Naive thymus-derived CD4-positive, alpha-beta T cell (primary cell): ENCODE measurements around the gene NTRK2. TPM values are rescaled to one million over a fixed set of nuclear protein-coding genes. Genes with fewer than 3 reads are reported as not detected.

Source experiments
- ATAC-seq: fragments of 150-1000 bp; cut with Tn5 transposase; 2 replicates; pipeline ENCODE4 v1.10.0; 2021; ENCODE audit warnings: mild to moderate bottlenecking, moderate library complexity
- CTCF ChIA-PET: fragments of 350-600 bp; sonication (Branson Sonifier 250); formaldehyde crosslinking; loops from one replicate; lab custom pipeline; 2021; ENCODE audit warnings: antibody characterized with exemption; lab: Charles Lee
- POLR2A ChIA-PET: fragments of 350-600 bp; sonication (Branson Sonifier 250); formaldehyde crosslinking; loops from one replicate; lab custom pipeline; 2021; ENCODE audit warnings: antibody characterized with exemption, inconsistent platforms; lab: Charles Lee
- DNase-seq, 9 donors: peaks; one replicate each; pipeline versions ENCODE4 v3.0.0 to v3.0.0-alpha.2; 2020 to 2022; ENCODE audit warnings: mixed read lengths in 1 of 9
- H3K27ac ChIP-seq: one replicate; pipeline ENCODE4 v1.7.0; 2013; ENCODE audit warnings: mild to moderate bottlenecking, low read depth, low read length, moderate library complexity
- H3K27me3 ChIP-seq, 2 donors: one replicate each; pipeline ENCODE4 v1.7.0; 2013; ENCODE audit warnings: low read length in 2 of 2, mild to moderate bottlenecking in 2 of 2, moderate library complexity in 2 of 2; ENCODE audit not compliant: control insufficient read depth in 2 of 2, insufficient read depth in 2 of 2
- H3K36me3 ChIP-seq, 3 experiments: 1 replicate in 2 of 3; 2 replicates in 1 of 3; pipeline ENCODE4 v1.7.0; 2013; ENCODE audit warnings: low read length in 3 of 3, mild to moderate bottlenecking in 3 of 3, moderate library complexity in 1 of 3; ENCODE audit not compliant: insufficient read depth in 3 of 3, control insufficient read depth in 2 of 3
- H3K4me1 ChIP-seq, 2 donors: one replicate each; pipeline ENCODE4 v1.7.0; 2013; ENCODE audit warnings: low read length in 2 of 2, mild to moderate bottlenecking in 2 of 2, moderate library complexity in 1 of 2; ENCODE audit not compliant: control insufficient read depth in 2 of 2, insufficient read depth in 2 of 2
- H3K4me3 ChIP-seq: 2 replicates; pipeline ENCODE4 v1.7.0; 2013; ENCODE audit warnings: mild to moderate bottlenecking, low read length
- H3K9me3 ChIP-seq, 3 experiments: 1 replicate in 2 of 3; 2 replicates in 1 of 3; pipeline ENCODE4 v1.7.0; 2013; ENCODE audit warnings: low read length in 3 of 3; ENCODE audit not compliant: control insufficient read depth in 2 of 3
- H3K27ac Mint-ChIP-seq, 9 donors: one replicate each; pipeline ENCODE4 v1.8.0; 2020 to 2022; ENCODE audit warnings: mixed read lengths in 9 of 9, mild to moderate bottlenecking in 8 of 9, moderate library complexity in 5 of 9, inconsistent platforms in 2 of 9
- H3K27me3 Mint-ChIP-seq, 5 donors: one replicate each; pipeline ENCODE4 v1.8.0; 2021 to 2022; ENCODE audit warnings: mixed read lengths in 5 of 5, mild to moderate bottlenecking in 1 of 5
- H3K36me3 Mint-ChIP-seq, 5 donors: one replicate each; pipeline ENCODE4 v1.8.0; 2020 to 2022; ENCODE audit warnings: mixed read lengths in 5 of 5, mild to moderate bottlenecking in 3 of 5, inconsistent platforms in 1 of 5
- H3K4me1 Mint-ChIP-seq, 7 donors: one replicate each; pipeline ENCODE4 v1.8.0; 2020 to 2022; ENCODE audit warnings: mixed read lengths in 7 of 7, mild to moderate bottlenecking in 3 of 7, inconsistent platforms in 1 of 7
- H3K4me3 Mint-ChIP-seq, 10 donors: one replicate each; pipeline ENCODE4 v1.8.0; 2020 to 2022; ENCODE audit warnings: mild to moderate bottlenecking in 10 of 10, mixed read lengths in 10 of 10, moderate library complexity in 6 of 10, inconsistent platforms in 2 of 10
- H3K9me3 Mint-ChIP-seq, 11 donors: one replicate each; pipeline ENCODE4 v1.8.0; 2020 to 2022; ENCODE audit warnings: mixed read lengths in 11 of 11, mild to moderate bottlenecking in 4 of 11, inconsistent platforms in 1 of 11, moderate library complexity in 1 of 11
- intact Hi-C, 2 donors: fragments of 100-400 bp; cut with micrococcal nuclease; formaldehyde crosslinking; loops; one replicate each; pipeline ENCODE4 v1.15.1; 2023
- polyA plus RNA-seq, 2 donors: library from polyadenylated mRNA; unstranded; fragments of 300-500 nt; fragmentation: Illumina TruSeq; gene quantifications; one replicate each; pipeline ENCODE4 v1.2.3, GENCODE V29; 2021
- total RNA-seq, 6 experiments: library from RNA in 5 of 6; stranded (reverse) in 5 of 6; gene quantifications; 1 replicate in 5 of 6; 2 replicates in 1 of 6; pipeline ENCODE4 v1.2.3 and lab custom pipeline; 2021 to 2026

NTRK2 gene
- total and polyA plus RNA-seq, 7 experiments from 2014 or later, result 0.07 to 1.2 TPM; not detected in 5

DNA sequence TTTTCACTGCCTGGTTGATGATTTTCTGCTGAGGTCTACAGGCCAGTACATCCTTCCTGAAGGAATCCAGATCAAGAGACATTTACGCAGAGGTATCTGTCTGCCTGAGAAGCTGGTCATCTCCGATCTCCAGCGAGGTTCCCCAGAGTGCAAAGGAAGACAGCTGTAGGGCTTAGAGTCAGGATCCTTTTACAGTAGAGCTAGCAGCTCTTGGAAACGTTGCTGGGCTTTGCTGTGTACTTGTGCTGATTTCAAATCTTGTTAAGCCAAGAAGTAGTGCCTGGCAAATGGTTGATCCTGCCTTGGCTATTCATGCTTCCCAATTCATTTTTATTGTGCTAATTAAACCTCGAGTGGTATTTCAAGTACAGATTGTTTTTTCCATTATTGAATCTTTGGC is 48.9 kb downstream of the NTRK2 start:
- POLR2A ChIA-PET, result no interaction called here

DNA sequence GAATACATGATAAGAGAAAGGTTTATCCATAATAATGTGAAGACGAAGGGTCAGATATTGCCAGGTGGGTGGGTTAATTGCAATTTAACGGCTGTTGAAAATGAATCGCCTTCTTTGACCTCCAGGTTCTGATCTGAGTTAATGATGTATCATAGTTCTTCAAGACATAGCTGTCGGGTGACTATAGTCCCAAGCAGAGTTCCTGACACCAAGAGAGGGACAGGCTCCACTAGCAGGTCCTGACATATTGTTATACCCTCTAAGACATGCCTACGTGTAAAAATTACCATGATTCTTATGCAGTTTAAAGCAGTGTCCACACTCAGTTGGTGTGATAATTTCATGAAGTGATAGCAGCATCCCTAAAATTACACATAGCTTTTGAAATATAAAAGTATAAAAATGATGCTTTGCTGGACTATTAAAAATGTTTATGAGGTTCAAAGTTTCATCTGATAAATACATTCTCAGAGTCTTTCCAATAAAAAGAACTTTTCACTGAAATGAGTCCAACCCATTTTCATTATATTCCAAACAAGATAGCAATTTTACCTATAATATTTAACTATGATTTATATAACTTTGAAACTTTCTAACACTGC is 53.0 kb downstream of the NTRK2 start:
- Histone ChIP-seq H3K36me3 (no peaks in the 10 kb centered on the region), H3K27ac (no peak overlapping the region), H3K27me3 (no peaks in the 10 kb centered on the region), H3K9me3 (no peaks in the 10 kb centered on the region), H3K4me1 (no peaks in the 10 kb centered on the region), H3K4me3 (no peak overlapping the region)
- H3K27ac Mint-ChIP-seq, result no peak overlapping the region
- peaks cover 0 to 2% (median 0%) of the 10 kb centered on the region in 7 donors for H3K4me1 Mint-ChIP-seq
- ATAC-seq, result no peak
- no peak for DNase-seq
- ChIA-PET POLR2A (no interaction called here), CTCF (no interaction called here)
- H3K27me3 Mint-ChIP-seq, result peaks cover 3 to 19% (median 12%) of the 10 kb centered on the region in 5 donors
- intact Hi-C loops, result no loop called here
- no peaks in the 10 kb centered on the region for H3K36me3 Mint-ChIP-seq
- H3K9me3 Mint-ChIP-seq, result peaks cover 0 to 8% (median 2%) of the 10 kb centered on the region in 11 donors
- no peak overlapping the region for H3K4me3 Mint-ChIP-seq

More for the DNA sequence above, 48.9 kb downstream of the NTRK2 start:
- Mint-ChIP-seq H3K9me3 (peaks cover 0 to 8% (median 2%) of the 10 kb centered on the region in 11 donors), H3K36me3 (no peaks in the 10 kb centered on the region), H3K4me3 (no peak overlapping the region), H3K27me3 (peaks cover 4 to 30% (median 20%) of the 10 kb centered on the region in 5 donors), H3K4me1 (peaks cover 0 to 4% (median 0%) of the 10 kb centered on the region in 7 donors), H3K27ac (no peak overlapping the region)
- ATAC-seq (no peak), DNase-seq (no peak)
- H3K4me1 ChIP-seq, result no peaks in the 10 kb centered on the region
- no peak overlapping the region for H3K4me3 ChIP-seq
- no peaks in the 10 kb centered on the region for H3K36me3 ChIP-seq
- no peaks in the 10 kb centered on the region for H3K9me3 ChIP-seq
- intact Hi-C loops, result no loop called here
- no peaks in the 10 kb centered on the region for H3K27me3 ChIP-seq
- CTCF ChIA-PET, result no interaction called here
- H3K27ac ChIP-seq, result no peak overlapping the region

GRCh38 chr9:84723426-84723825 is 53.9 kb downstream of the NTRK2 start:
- POLR2A ChIA-PET, result no interaction called here

DNA sequence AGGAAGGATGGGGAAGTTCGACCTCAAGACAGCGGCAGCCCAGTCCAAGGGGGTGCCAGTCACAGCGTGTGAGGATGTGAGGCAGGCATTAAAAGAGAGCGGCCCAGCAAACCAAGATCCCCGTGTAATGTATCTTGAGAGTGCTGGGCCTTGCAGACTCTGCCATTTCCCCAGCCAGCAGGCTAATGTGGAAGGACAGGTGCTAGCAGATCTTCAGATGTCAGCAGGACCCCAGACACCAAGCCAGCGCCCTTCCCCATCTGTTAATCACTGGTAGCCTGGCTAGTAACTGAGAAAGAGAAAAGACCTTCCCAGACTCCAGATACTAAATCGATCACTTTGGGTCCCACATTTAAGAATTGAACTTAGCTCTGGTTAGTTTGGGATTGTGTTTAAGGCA is 62.2 kb downstream of the NTRK2 start:
- Histone ChIP-seq H3K4me1 (no peaks in the 10 kb centered on the region), H3K4me3 (no peak overlapping the region), H3K36me3 (no peaks in the 10 kb centered on the region), H3K9me3 (no peaks in the 10 kb centered on the region), H3K27ac (no peak overlapping the region), H3K27me3 (no peaks in the 10 kb centered on the region)
- Mint-ChIP-seq H3K36me3 (no peaks in the 10 kb centered on the region), H3K27ac (no peak overlapping the region), H3K9me3 (peaks cover 0 to 5% (median 0%) of the 10 kb centered on the region in 11 donors), H3K4me1 (no peaks in the 10 kb centered on the region), H3K27me3 (peaks cover 0 to 25% (median 4%) of the 10 kb centered on the region in 5 donors), H3K4me3 (no peak overlapping the region)
- POLR2A ChIA-PET, result no interaction called here
- intact Hi-C loops, result no loop called here
- CTCF ChIA-PET, result no interaction called here
- no peak for DNase-seq
- ATAC-seq, result no peak

More at GRCh38 chr9:84723426-84723825, 53.9 kb downstream of the NTRK2 start:
- CTCF ChIA-PET, result no interaction called here
- H3K36me3 ChIP-seq, result no peaks in the 10 kb centered on the region
- H3K27ac ChIP-seq, result no peak overlapping the region
- peaks cover 4 to 15% (median 13%) of the 10 kb centered on the region in 5 donors for H3K27me3 Mint-ChIP-seq
- no peaks in the 10 kb centered on the region for H3K36me3 Mint-ChIP-seq
- H3K27ac Mint-ChIP-seq, result no peak overlapping the region
- no peak overlapping the region for H3K4me3 ChIP-seq
- no peaks in the 10 kb centered on the region for H3K4me1 Mint-ChIP-seq
- intact Hi-C loops, result no loop called here
- ATAC-seq (no peak), DNase-seq (no peak)
- peaks cover 0 to 8% (median 2%) of the 10 kb centered on the region in 11 donors for H3K9me3 Mint-ChIP-seq
- no peaks in the 10 kb centered on the region for H3K9me3 ChIP-seq
- no peaks in the 10 kb centered on the region for H3K27me3 ChIP-seq
- no peak overlapping the region for H3K4me3 Mint-ChIP-seq
- H3K4me1 ChIP-seq, result no peaks in the 10 kb centered on the region

DNA sequence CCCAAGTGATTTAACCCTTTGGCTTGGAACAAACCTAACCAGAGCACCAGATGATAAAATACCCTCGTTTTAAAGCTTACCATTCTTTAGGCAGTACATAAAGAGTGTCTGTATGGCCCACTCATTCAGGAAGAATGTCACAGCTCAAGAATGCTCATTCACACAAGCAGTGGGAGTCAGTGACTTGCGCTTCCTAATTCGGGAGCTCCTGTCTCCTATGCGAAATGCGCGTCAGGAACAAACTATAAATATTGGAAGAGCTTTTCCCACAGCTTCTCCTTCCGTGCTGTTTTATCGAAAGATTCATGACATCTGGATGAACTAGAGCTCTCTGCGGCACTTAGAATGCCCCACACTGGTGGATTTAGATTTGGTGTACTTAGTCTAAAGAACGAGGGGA is 66.6 kb downstream of the NTRK2 start:
- H3K36me3 Mint-ChIP-seq, result no peaks in the 10 kb centered on the region
- CTCF ChIA-PET, result no interaction called here
- DNase-seq (no peak), ATAC-seq (no peak)
- H3K27ac Mint-ChIP-seq, result no peak overlapping the region
- no peaks in the 10 kb centered on the region for H3K9me3 ChIP-seq
- no peaks in the 10 kb centered on the region for H3K4me1 Mint-ChIP-seq
- no peaks in the 10 kb centered on the region for H3K27me3 ChIP-seq
- no peak overlapping the region for H3K4me3 ChIP-seq
- H3K27ac ChIP-seq, result no peak overlapping the region
- POLR2A ChIA-PET, result no interaction called here
- H3K4me1 ChIP-seq, result no peaks in the 10 kb centered on the region
- intact Hi-C loops, result no loop called here
- H3K9me3 Mint-ChIP-seq, result peaks cover 0 to 5% (median 0%) of the 10 kb centered on the region in 11 donors
- H3K27me3 Mint-ChIP-seq, result peaks cover 0 to 13% (median 4%) of the 10 kb centered on the region in 5 donors
- H3K4me3 Mint-ChIP-seq, result no peak overlapping the region
- H3K36me3 ChIP-seq, result no peaks in the 10 kb centered on the region

DNA sequence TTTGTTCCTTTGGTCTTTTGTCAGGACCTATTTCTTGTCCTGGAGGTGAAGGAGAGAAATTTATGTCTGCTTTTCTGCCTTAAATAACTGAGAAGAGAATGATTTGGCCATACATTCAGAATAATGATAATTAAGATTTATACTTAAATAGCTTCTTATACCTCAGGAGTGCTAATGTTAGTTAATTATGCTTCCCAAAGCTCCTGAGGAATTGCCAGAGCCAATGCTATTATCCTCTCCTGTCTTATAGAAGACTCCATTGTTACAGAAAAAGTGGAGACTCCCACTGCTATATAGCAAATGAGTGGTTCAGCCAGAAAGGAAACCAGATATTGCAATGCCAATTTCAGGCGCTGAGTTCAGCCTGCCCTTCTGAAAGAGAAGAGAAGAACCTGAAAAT is 67.0 kb downstream of the NTRK2 start:
- no peaks in the 10 kb centered on the region for H3K27me3 ChIP-seq
- no peaks in the 10 kb centered on the region for H3K36me3 ChIP-seq
- ATAC-seq (no peak), DNase-seq (no peak)
- POLR2A ChIA-PET, result no interaction called here
- intact Hi-C loops, result no loop called here
- H3K4me3 Mint-ChIP-seq, result no peak overlapping the region
- CTCF ChIA-PET, result no interaction called here
- H3K27me3 Mint-ChIP-seq, result peaks cover 0 to 9% (median 5%) of the 10 kb centered on the region in 5 donors
- no peaks in the 10 kb centered on the region for H3K36me3 Mint-ChIP-seq
- H3K4me1 ChIP-seq, result no peaks in the 10 kb centered on the region
- no peak overlapping the region for H3K27ac Mint-ChIP-seq
- no peak overlapping the region for H3K4me3 ChIP-seq
- H3K27ac ChIP-seq, result no peak overlapping the region
- H3K9me3 Mint-ChIP-seq, result peaks cover 0 to 5% (median 0%) of the 10 kb centered on the region in 11 donors
- no peaks in the 10 kb centered on the region for H3K4me1 Mint-ChIP-seq
- no peaks in the 10 kb centered on the region for H3K9me3 ChIP-seq

- Histone ChIP-seq H3K27me3 (no peaks in the 10 kb centered on the region), H3K4me1 (no peaks in the 10 kb centered on the region), H3K27ac (no peak overlapping the region), H3K9me3 (no peaks in the 10 kb centered on the region), H3K36me3 (no peaks in the 10 kb centered on the region), H3K4me3 (no peak overlapping the region)
- peaks cover 0 to 9% (median 4%) of the 10 kb centered on the region in 5 donors for H3K27me3 Mint-ChIP-seq
- intact Hi-C loops, result no loop called here
- no peak for ATAC-seq
- no peak overlapping the region for H3K27ac Mint-ChIP-seq
- DNase-seq, result no peak
- ChIA-PET POLR2A (no interaction called here), CTCF (no interaction called here)
- no peaks in the 10 kb centered on the region for H3K36me3 Mint-ChIP-seq
- H3K9me3 Mint-ChIP-seq, result peaks cover 0 to 5% (median 0%) of the 10 kb centered on the region in 11 donors
- no peaks in the 10 kb centered on the region for H3K4me1 Mint-ChIP-seq
- no peak overlapping the region for H3K4me3 Mint-ChIP-seq
These were observed 68.8 kb downstream of the NTRK2 start for GRCh38 chr9:84738353-84738752.
